Measurements from ENCODE around the gene LRRC4C. TPM values are rescaled to one million over a fixed set of nuclear protein-coding genes. Genes with fewer than 3 reads are reported as not detected.

LRRC4C gene
- total and polyA plus RNA-seq, 10 of the 15 experiments (the other 5 are each of a cell fraction or from before 2014, with no cell fraction given), result 1.5 TPM; not detected in 9

DNA sequence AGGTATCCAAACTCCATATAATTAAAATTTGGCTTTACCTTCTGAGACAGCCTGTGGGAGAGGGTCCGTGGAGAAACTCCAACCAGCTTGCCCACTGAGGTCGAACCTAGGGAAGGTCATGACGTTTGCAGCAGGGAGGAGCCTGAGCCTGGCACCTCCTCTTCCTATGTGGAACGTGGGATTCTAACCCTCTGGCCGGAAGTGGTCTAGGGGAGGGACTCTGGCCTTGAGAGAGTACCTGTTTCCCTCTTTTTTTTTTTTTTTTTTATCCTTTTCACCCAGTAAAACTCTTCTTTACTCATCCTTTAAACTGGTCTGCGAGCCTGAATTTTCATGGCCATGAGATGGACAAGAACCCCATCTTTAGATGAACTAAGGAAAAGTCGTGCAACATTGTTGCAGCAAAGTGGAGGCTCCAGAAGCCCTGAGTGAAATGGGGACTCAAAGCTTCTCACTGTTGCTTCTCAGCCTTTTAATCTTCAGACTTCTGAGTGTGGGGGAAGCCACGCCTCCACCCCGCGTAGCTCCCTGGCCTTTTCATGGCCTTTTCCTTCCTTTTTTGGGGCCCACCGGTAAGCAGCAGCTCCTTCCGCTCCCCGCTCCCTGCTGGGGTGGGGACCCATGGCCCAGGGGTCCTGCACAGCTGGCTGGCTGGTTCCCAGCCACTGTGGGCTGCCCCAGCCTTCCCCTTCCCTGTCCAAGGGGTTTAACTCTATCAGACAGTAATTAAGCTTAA lies 1359.9 kb downstream of the LRRC4C start (continued):
- TF ChIP-seq FOS (IDR thresholded peaks at IDR 0.05; ENCODE audit: borderline replicate concordance, extremely low read depth, insufficient read length) (no peak), SRF (IDR thresholded peaks at IDR 0.05; ENCODE audit: low read depth in 2 of 2, low read length in 2 of 2) (no peak), ZNF274 (IDR thresholded peaks at IDR 0.05; ENCODE audit: insufficient read depth, insufficient read length) (no peak), PAX8 (IDR thresholded peaks at IDR 0.05) (no peak), FOXM1 (IDR thresholded peaks at IDR 0.05; ENCODE audit: low read depth, low read length) (no peak), EED (IDR thresholded peaks at IDR 0.05; ENCODE audit: low read depth) (no peak), CEBPB (IDR thresholded peaks at IDR 0.05; ENCODE audit: borderline replicate concordance in 1 of 2, low read depth in 2 of 2, low read length in 2 of 2) (no peak), YBX1 (IDR thresholded peaks at IDR 0.05) (no peak)

DNA sequence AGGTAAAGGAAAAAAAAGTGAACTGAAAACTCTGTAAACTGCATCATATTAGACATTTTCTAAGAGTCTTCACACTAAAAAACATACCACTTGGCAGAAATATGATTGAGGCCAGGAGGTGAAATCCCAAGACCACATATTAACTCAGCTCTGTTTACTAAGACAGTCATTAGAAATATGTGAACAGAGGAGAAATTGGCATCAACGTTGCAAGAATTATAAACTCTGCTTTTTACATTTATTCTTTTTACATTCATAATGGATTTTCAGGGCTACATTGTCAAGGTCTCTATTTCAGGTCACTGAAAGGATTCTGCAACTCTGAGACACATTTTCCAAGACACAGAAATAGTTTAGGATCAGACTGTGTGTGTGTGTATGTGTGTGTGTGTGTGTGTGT lies 1364.0 kb downstream of the LRRC4C start:
- no peak overlapping the region for H3K27ac ChIP-seq (ENCODE audit: control insufficient read depth, insufficient read depth)
- SMC1A ChIA-PET (ENCODE audit: uncharacterized antibody, unreplicated experiment), result no interaction called here
- DNase-seq (ENCODE audit: low read depth, low spot score), result no peak
- CTCF ChIA-PET, result no interaction called here
- no peaks in the 10 kb centered on the region for H3K9me3 ChIP-seq (replicated peaks; ENCODE audit: control insufficient read depth, insufficient read depth, low read length)
- intact Hi-C loops (cut with micrococcal nuclease; ENCODE audit: unreplicated experiment) (no loop called here), in situ Hi-C loops (cut with MboI) (no loop called here)
- no peak overlapping the region for H3K9ac ChIP-seq (ENCODE audit: control insufficient read depth, insufficient read depth, low read length)
- no peak for ATAC-seq
- no peaks in the 10 kb centered on the region for H3K79me2 ChIP-seq (ENCODE audit: control insufficient read depth, insufficient read depth, low read length)
- H4K20me1 ChIP-seq (ENCODE audit: control insufficient read depth, insufficient read depth), result no peaks in the 10 kb centered on the region
- no peaks in the 10 kb centered on the region for H3K4me1 ChIP-seq (ENCODE audit: control insufficient read depth, insufficient read depth, low read length)
- POLR2A ChIA-PET, result no interaction called here
- H3K36me3 ChIP-seq (ENCODE audit: control insufficient read depth in 2 of 2, insufficient read depth in 2 of 2, low read length in 1 of 2), result no peaks in the 10 kb centered on the region
- FAIRE-seq, result no peak
- no peak overlapping the region for H3K4me2 ChIP-seq (ENCODE audit: control insufficient read depth, insufficient read depth)
- no peak overlapping the region for H3K4me3 ChIP-seq
- BruUV-seq (replicated peaks), result no TSS peak
- WGBS (ENCODE audit: insufficient coverage, insufficient replicate concordance, low lambda C conversion rate, missing lambda C conversion rate), result 0% methylated on average over 1 of the region's 1 CpG
- RAD21 ChIA-PET (ENCODE audit: unreplicated experiment), result no interaction called here
- no peak overlapping the region for H2AFZ ChIP-seq (ENCODE audit: control insufficient read depth, low read depth, low read length)
- H3K27me3 ChIP-seq (replicated peaks in 1 of 2; ENCODE audit: control insufficient read depth in 2 of 2, insufficient read depth in 2 of 2, low read length in 1 of 2), result no peaks in the 10 kb centered on the region
- no peak for TF ChIP-seq PML (IDR thresholded peaks at IDR 0.05; ENCODE audit: low read length)
- TF ChIP-seq, protein P1, sequence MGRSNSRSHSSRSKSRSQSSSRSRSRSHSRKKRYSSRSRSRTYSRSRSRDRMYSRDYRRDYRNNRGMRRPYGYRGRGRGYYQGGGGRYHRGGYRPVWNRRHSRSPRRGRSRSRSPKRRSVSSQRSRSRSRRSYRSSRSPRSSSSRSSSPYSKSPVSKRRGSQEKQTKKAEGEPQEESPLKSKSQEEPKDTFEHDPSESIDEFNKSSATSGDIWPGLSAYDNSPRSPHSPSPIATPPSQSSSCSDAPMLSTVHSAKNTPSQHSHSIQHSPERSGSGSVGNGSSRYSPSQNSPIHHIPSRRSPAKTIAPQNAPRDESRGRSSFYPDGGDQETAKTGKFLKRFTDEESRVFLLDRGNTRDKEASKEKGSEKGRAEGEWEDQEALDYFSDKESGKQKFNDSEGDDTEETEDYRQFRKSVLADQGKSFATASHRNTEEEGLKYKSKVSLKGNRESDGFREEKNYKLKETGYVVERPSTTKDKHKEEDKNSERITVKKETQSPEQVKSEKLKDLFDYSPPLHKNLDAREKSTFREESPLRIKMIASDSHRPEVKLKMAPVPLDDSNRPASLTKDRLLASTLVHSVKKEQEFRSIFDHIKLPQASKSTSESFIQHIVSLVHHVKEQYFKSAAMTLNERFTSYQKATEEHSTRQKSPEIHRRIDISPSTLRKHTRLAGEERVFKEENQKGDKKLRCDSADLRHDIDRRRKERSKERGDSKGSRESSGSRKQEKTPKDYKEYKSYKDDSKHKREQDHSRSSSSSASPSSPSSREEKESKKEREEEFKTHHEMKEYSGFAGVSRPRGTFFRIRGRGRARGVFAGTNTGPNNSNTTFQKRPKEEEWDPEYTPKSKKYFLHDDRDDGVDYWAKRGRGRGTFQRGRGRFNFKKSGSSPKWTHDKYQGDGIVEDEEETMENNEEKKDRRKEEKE (IDR thresholded peaks at IDR 0.05), result no peak
- TF ChIP-seq, protein P2, sequence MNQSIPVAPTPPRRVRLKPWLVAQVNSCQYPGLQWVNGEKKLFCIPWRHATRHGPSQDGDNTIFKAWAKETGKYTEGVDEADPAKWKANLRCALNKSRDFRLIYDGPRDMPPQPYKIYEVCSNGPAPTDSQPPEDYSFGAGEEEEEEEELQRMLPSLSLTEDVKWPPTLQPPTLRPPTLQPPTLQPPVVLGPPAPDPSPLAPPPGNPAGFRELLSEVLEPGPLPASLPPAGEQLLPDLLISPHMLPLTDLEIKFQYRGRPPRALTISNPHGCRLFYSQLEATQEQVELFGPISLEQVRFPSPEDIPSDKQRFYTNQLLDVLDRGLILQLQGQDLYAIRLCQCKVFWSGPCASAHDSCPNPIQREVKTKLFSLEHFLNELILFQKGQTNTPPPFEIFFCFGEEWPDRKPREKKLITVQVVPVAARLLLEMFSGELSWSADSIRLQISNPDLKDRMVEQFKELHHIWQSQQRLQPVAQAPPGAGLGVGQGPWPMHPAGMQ (IDR thresholded peaks at IDR 0.05; ENCODE audit: borderline replicate concordance), result no peak
- TF ChIP-seq SREBF2 (IDR thresholded peaks at IDR 0.05; ENCODE audit: low read length), result no peak
- TF ChIP-seq FOS (IDR thresholded peaks at IDR 0.05; ENCODE audit: borderline replicate concordance, extremely low read depth, insufficient read length), result no peak
- TF ChIP-seq, protein P3, sequence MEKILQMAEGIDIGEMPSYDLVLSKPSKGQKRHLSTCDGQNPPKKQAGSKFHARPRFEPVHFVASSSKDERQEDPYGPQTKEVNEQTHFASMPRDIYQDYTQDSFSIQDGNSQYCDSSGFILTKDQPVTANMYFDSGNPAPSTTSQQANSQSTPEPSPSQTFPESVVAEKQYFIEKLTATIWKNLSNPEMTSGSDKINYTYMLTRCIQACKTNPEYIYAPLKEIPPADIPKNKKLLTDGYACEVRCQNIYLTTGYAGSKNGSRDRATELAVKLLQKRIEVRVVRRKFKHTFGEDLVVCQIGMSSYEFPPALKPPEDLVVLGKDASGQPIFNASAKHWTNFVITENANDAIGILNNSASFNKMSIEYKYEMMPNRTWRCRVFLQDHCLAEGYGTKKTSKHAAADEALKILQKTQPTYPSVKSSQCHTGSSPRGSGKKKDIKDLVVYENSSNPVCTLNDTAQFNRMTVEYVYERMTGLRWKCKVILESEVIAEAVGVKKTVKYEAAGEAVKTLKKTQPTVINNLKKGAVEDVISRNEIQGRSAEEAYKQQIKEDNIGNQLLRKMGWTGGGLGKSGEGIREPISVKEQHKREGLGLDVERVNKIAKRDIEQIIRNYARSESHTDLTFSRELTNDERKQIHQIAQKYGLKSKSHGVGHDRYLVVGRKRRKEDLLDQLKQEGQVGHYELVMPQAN (conservative IDR thresholded peaks at IDR 0.05), result no peak
- TF ChIP-seq ZNF384 (IDR thresholded peaks at IDR 0.05; ENCODE audit: borderline replicate concordance, low read depth, low read length), result no peak
- no peak for TF ChIP-seq KAT2A (conservative IDR thresholded peaks at IDR 0.05; ENCODE audit: control insufficient read depth, low read depth, low read length)
- TF ChIP-seq USF1 (IDR thresholded peaks at IDR 0.05; ENCODE audit: borderline replicate concordance, extremely low read length, insufficient read depth, low read depth, low read length), result no peak
- no peak for TF ChIP-seq NBN (IDR thresholded peaks at IDR 0.05)
